Keratinocyte (primary cell): Measurements from ENCODE around the gene HYAL3. TPM values are rescaled to one million over a fixed set of nuclear protein-coding genes. Genes with fewer than 3 reads are reported as not detected.

Experiments used
- DNase-seq: peaks from one replicate; pipeline ENCODE4 v3.0.0-alpha.2; 2011; ENCODE audit warnings: low read depth, missing footprints, low spot score
- FAIRE-seq: peaks from 2 replicates; lab custom pipeline; 2011; peaks lifted over from hg19 to GRCh38; lab: Jason Lieb, UNC
- H2AFZ ChIP-seq: 2 replicates; pipeline ENCODE4 v1.6.0; 2012; ENCODE audit warnings: low read length, control low read depth, inconsistent platforms; ENCODE audit not compliant: control insufficient read depth
- H3K27ac ChIP-seq: 2 replicates; pipeline ENCODE4 v1.5.1; 2011; ENCODE audit warnings: low read length; ENCODE audit not compliant: control insufficient read depth, insufficient read depth
- H3K27me3 ChIP-seq: 3 replicates; pipeline ENCODE4 v1.6.0; 2011; ENCODE audit warnings: low read length; ENCODE audit not compliant: control insufficient read depth, insufficient read depth; ENCODE audit errors: extremely low read depth
- H3K36me3 ChIP-seq, 2 experiments: 2 replicates in 1 of 2; 3 replicates in 1 of 2; pipeline ENCODE4 v1.5.1; 2011; ENCODE audit warnings: low read length in 2 of 2, mild to moderate bottlenecking in 1 of 2; ENCODE audit not compliant: control insufficient read depth in 2 of 2, insufficient read depth in 2 of 2; ENCODE audit errors: extremely low read depth in 1 of 2
- H3K4me1 ChIP-seq: 3 replicates; pipeline ENCODE4 v1.5.1; 2011; ENCODE audit warnings: low read length; ENCODE audit not compliant: control insufficient read depth, insufficient read depth; ENCODE audit errors: extremely low read depth
- H3K4me2 ChIP-seq: 3 replicates; pipeline ENCODE4 v1.6.0; 2011; ENCODE audit warnings: low read depth, low read length; ENCODE audit not compliant: control insufficient read depth, insufficient read depth; ENCODE audit errors: extremely low read depth
- H3K4me3 ChIP-seq, 3 experiments: fragments of 200-600 bp in 1 of 3; sonication (generic) in 1 of 3; 2 replicates in 2 of 3; 3 replicates in 1 of 3; pipeline ENCODE4 v1.5.1; 2011 to 2016; ENCODE audit warnings: low read length in 3 of 3, mild to moderate bottlenecking in 3 of 3, control low read depth in 2 of 3, inconsistent platforms in 1 of 3, low read depth in 1 of 3, mixed read lengths in 1 of 3, mixed run types in 1 of 3, moderate library complexity in 1 of 3; ENCODE audit not compliant: control insufficient read depth in 2 of 3, insufficient read depth in 2 of 3; ENCODE audit errors: extremely low read depth in 1 of 3
- H3K79me2 ChIP-seq: 2 replicates; pipeline ENCODE4 v1.6.0; 2012; ENCODE audit warnings: low read length; ENCODE audit not compliant: control insufficient read depth, insufficient read depth
- H3K9ac ChIP-seq: 3 replicates; pipeline ENCODE4 v1.6.0; 2011; ENCODE audit warnings: low read length; ENCODE audit not compliant: control insufficient read depth, insufficient read depth; ENCODE audit errors: extremely low read depth
- H3K9me1 ChIP-seq: 3 replicates; pipeline ENCODE4 v1.6.0; 2011; ENCODE audit warnings: low read length; ENCODE audit not compliant: control insufficient read depth, insufficient read depth; ENCODE audit errors: extremely low read depth
- H3K9me3 ChIP-seq: 2 replicates; pipeline ENCODE4 v1.5.1; 2012; ENCODE audit warnings: low read depth, low read length; ENCODE audit not compliant: control insufficient read depth
- H4K20me1 ChIP-seq: 3 replicates; pipeline ENCODE4 v1.6.0; 2011; ENCODE audit warnings: low read length; ENCODE audit not compliant: control insufficient read depth, insufficient read depth; ENCODE audit errors: extremely low read depth
- EZH2 ChIP-seq: IDR thresholded peaks from one replicate; pipeline ENCODE4 v1.6.1; 2012; ENCODE audit warnings: inconsistent platforms, mild to moderate bottlenecking, low read length, moderate library complexity
- dilution Hi-C: fragments of 300-500 bp; cut with MboI; formaldehyde crosslinking; loops from one replicate; pipeline ENCODE4 v1.7.0; 2020; ENCODE audit warnings: low sequenced_read_pairs; ENCODE audit not compliant: extremely low pct_ligation_motif_present
- polyA plus RNA-seq, 5 experiments: library from polyadenylated mRNA; depleted of rRNA in 3 of 5; stranded (reverse) in 3 of 5; stranded (forward) in 1 of 5; unstranded in 1 of 5; fragments of >200 nt; gene quantifications; 1 replicate in 1 of 5; 2 replicates in 3 of 5; 3 replicates in 1 of 5; pipeline versions ENCODE4 v1.2.1 to v1.2.3, GENCODE V29; 2011 to 2012; ENCODE audit warnings: missing spikeins in 2 of 5, low read depth in 1 of 5, low replicate concordance in 1 of 5
- TF ChIP-seq, protein P1 (sequence below), 3 experiments: IDR thresholded peaks in 1 of 3; conservative IDR thresholded peaks in 1 of 3; optimal IDR thresholded peaks in 1 of 3; 2 replicates in 2 of 3; 3 replicates in 1 of 3; pipeline versions ENCODE3 to v1.5.1; 2011; ENCODE audit warnings: low read length in 3 of 3, mild to moderate bottlenecking in 3 of 3, moderate library complexity in 2 of 3, control low read depth in 1 of 3, inconsistent platforms in 1 of 3; ENCODE audit not compliant: insufficient read depth in 2 of 3; ENCODE audit errors: extremely low read depth in 1 of 3

HYAL3 gene
- polyA plus RNA-seq, 1 donor (not counting 4 experiments of a cell fraction or from before 2014, with no cell fraction given), result 6.6 TPM

GRCh38 chr3:50345586-50346234 is 46.5 kb upstream of the HYAL3 start, which contains the start of gene ZMYND10:
TSS of gene ZMYND10 (minus strand) at chr3:50345732. CDS start at chr3:50345579, 153 bp downstream.
- H3K27ac ChIP-seq, result no peak within 1 kb of the TSS
- dilution Hi-C loops, result no loop called here
- no peaks in the 10 kb centered on the region for H4K20me1 ChIP-seq
- peaks cover 22% of the 10 kb centered on the region for H3K4me1 ChIP-seq
- peak within 1 kb of the TSS; percentile 93 for H3K4me2 ChIP-seq
- no peak for TF ChIP-seq EZH2
- TF ChIP-seq, protein P1, sequence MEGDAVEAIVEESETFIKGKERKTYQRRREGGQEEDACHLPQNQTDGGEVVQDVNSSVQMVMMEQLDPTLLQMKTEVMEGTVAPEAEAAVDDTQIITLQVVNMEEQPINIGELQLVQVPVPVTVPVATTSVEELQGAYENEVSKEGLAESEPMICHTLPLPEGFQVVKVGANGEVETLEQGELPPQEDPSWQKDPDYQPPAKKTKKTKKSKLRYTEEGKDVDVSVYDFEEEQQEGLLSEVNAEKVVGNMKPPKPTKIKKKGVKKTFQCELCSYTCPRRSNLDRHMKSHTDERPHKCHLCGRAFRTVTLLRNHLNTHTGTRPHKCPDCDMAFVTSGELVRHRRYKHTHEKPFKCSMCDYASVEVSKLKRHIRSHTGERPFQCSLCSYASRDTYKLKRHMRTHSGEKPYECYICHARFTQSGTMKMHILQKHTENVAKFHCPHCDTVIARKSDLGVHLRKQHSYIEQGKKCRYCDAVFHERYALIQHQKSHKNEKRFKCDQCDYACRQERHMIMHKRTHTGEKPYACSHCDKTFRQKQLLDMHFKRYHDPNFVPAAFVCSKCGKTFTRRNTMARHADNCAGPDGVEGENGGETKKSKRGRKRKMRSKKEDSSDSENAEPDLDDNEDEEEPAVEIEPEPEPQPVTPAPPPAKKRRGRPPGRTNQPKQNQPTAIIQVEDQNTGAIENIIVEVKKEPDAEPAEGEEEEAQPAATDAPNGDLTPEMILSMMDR (optimal IDR thresholded peaks at IDR 0.05 in 1 of 3, IDR thresholded peaks at IDR 0.05 in 1 of 3, conservative IDR thresholded peaks at IDR 0.05 in 1 of 3; ENCODE audit: extremely low read depth in 1 of 3, insufficient read depth in 2 of 3, low read length in 3 of 3), result no peak
- peak within 1 kb of the TSS; percentile 88 for H2AFZ ChIP-seq
- peaks cover 7 to 10% of the 10 kb centered on the region in 2 experiments for H3K36me3 ChIP-seq
- FAIRE-seq (no peak), DNase-seq (no peak)
- H3K79me2 ChIP-seq, result peaks cover 3% of the 10 kb centered on the region
- H3K4me3 ChIP-seq, result peak within 1 kb of the TSS; percentile 19 to 67 (median 58)
- no peaks in the 10 kb centered on the region for H3K9me1 ChIP-seq
- peak within 1 kb of the TSS; percentile 54 for H3K9ac ChIP-seq
- H3K27me3 ChIP-seq, result no peaks in the 10 kb centered on the region
- H3K9me3 ChIP-seq, result no peaks in the 10 kb centered on the region

DNA sequence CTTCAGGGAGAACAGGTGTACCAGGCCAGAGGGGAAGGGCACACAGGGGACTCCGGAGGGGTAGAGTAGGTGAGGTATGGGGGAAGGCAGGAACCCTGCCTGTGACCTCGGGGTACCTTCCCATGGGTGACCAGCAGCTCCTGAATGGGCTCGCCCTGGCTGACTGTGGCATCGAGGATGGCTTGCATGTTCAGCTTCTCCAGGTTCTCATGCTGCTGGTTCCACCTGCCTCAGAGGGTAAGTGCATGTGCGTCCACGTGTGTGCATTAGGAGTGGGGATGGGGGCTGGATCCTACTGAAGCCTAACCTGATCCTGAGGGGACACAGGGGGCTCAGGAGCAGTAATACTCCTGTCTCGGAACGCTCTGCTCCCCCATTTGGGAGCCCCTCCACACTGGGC is 45.8 kb upstream of the HYAL3 start:
- Histone ChIP-seq H3K36me3 (peaks cover 7 to 10% of the 10 kb centered on the region in 2 experiments), H3K4me2 (peak overlapping the region; percentile 93), H3K9me3 (no peaks in the 10 kb centered on the region), H3K4me1 (peaks cover 20% of the 10 kb centered on the region), H3K79me2 (no peaks in the 10 kb centered on the region), H3K4me3 (peak overlapping the region in 2 of 3 experiments; percentile 58 to 67), H3K27ac (no peak overlapping the region), H4K20me1 (no peaks in the 10 kb centered on the region), H3K27me3 (no peaks in the 10 kb centered on the region), H2AFZ (no peak overlapping the region), H3K9ac (no peak overlapping the region), H3K9me1 (no peaks in the 10 kb centered on the region)
- TF ChIP-seq, protein P1 (optimal IDR thresholded peaks at IDR 0.05 in 1 of 3, IDR thresholded peaks at IDR 0.05 in 1 of 3, conservative IDR thresholded peaks at IDR 0.05 in 1 of 3; ENCODE audit: extremely low read depth in 1 of 3, insufficient read depth in 2 of 3, low read length in 3 of 3), result no peak
- TF ChIP-seq EZH2, result no peak
- FAIRE-seq (no peak), DNase-seq (no peak)
- dilution Hi-C loops, result no loop called here
